ENCODE results near the gene POU6F1.

Gene POU6F1

GRCh38 chr12:51188359-51189051, 29.4 kb downstream of the POU6F1 start:
- no peak overlapping the region for H3K4me3 ChIP-seq (ENCODE audit: low read depth, low read length)
- no peaks in the 10 kb centered on the region for H3K79me2 ChIP-seq (ENCODE audit: control insufficient read depth, insufficient read depth, low read length, poor library complexity)
- H3K18ac ChIP-seq (ENCODE audit: low read length) = no peak overlapping the region
- WGBS (ENCODE audit: extremely low coverage, insufficient coverage, insufficient read length) = no CpG with 5 or more reads among the region's 14 CpGs
- H2BK12ac ChIP-seq (ENCODE audit: low read length) = no peak overlapping the region
- no peak overlapping the region for H2BK120ac ChIP-seq (ENCODE audit: insufficient read depth, low read length, poor library complexity)
- no peak overlapping the region for H3K27ac ChIP-seq (ENCODE audit: low read depth, low read length)
- H2AK5ac ChIP-seq (ENCODE audit: low read length) = no peak overlapping the region
- no peak overlapping the region for H3K4me2 ChIP-seq (ENCODE audit: low read length)
- H2AFZ ChIP-seq (ENCODE audit: insufficient read depth, low read length, poor library complexity) = no peak overlapping the region
- no peak overlapping the region for H4K91ac ChIP-seq (ENCODE audit: low read depth, low read length)
- H3K27me3 ChIP-seq (ENCODE audit: insufficient read depth, low read length) = no peaks in the 10 kb centered on the region
- no peak for DNase-seq
- H3K23ac ChIP-seq (ENCODE audit: low read length) = no peak overlapping the region
- H3K9me3 ChIP-seq (ENCODE audit: insufficient read depth, low read depth, low read length) = no peaks in the 10 kb centered on the region
- H3K4me1 ChIP-seq (ENCODE audit: control insufficient read depth in 1 of 2, insufficient read depth in 2 of 2, low read length in 2 of 2) = peaks cover 0 to 3% of the 10 kb centered on the region in 2 experiments
- no peaks in the 10 kb centered on the region for H3K36me3 ChIP-seq (ENCODE audit: control insufficient read depth in 1 of 2, insufficient read depth in 2 of 2, low read length in 2 of 2)
- no peaks in the 10 kb centered on the region for H3K79me1 ChIP-seq (ENCODE audit: low read length)
- no peak overlapping the region for H4K8ac ChIP-seq (ENCODE audit: low read depth, low read length)
- H3K14ac ChIP-seq (ENCODE audit: low read length) = no peak overlapping the region
- no peak overlapping the region for H3K9ac ChIP-seq (ENCODE audit: low read length)
- no peak overlapping the region for H4K12ac ChIP-seq (ENCODE audit: low read depth, low read length)
- H2BK5ac ChIP-seq (ENCODE audit: low read depth, low read length, poor library complexity) = no peak overlapping the region
- no peak overlapping the region for H3K4ac ChIP-seq (ENCODE audit: low read depth, low read length)

- no peak overlapping the region for H3K4ac ChIP-seq (ENCODE audit: low read depth, low read length)
- H3K36me3 ChIP-seq (ENCODE audit: control insufficient read depth in 1 of 2, insufficient read depth in 2 of 2, low read length in 2 of 2) = no peaks in the 10 kb centered on the region
- no peak overlapping the region for H3K23ac ChIP-seq (ENCODE audit: low read length)
- no peak overlapping the region for H4K91ac ChIP-seq (ENCODE audit: low read depth, low read length)
- peaks cover 0 to 3% of the 10 kb centered on the region in 2 experiments for H3K4me1 ChIP-seq (ENCODE audit: control insufficient read depth in 1 of 2, insufficient read depth in 2 of 2, low read length in 2 of 2)
- no peaks in the 10 kb centered on the region for H3K79me1 ChIP-seq (ENCODE audit: low read length)
- no peak overlapping the region for H3K14ac ChIP-seq (ENCODE audit: low read length)
- no peak overlapping the region for H3K27ac ChIP-seq (ENCODE audit: low read depth, low read length)
- no peak overlapping the region for H3K4me3 ChIP-seq (ENCODE audit: low read depth, low read length)
- H4K12ac ChIP-seq (ENCODE audit: low read depth, low read length) = no peak overlapping the region
- H3K4me2 ChIP-seq (ENCODE audit: low read length) = no peak overlapping the region
- no peak for DNase-seq
- H2BK120ac ChIP-seq (ENCODE audit: insufficient read depth, low read length, poor library complexity) = no peak overlapping the region
- no peaks in the 10 kb centered on the region for H3K79me2 ChIP-seq (ENCODE audit: control insufficient read depth, insufficient read depth, low read length, poor library complexity)
- H3K9ac ChIP-seq (ENCODE audit: low read length) = no peak overlapping the region
- WGBS (ENCODE audit: extremely low coverage, insufficient coverage, insufficient read length) = no CpG with 5 or more reads among the region's 5 CpGs
- H4K8ac ChIP-seq (ENCODE audit: low read depth, low read length) = no peak overlapping the region
- H3K9me3 ChIP-seq (ENCODE audit: insufficient read depth, low read depth, low read length) = no peaks in the 10 kb centered on the region
- H3K27me3 ChIP-seq (ENCODE audit: insufficient read depth, low read length) = no peaks in the 10 kb centered on the region
- H2BK12ac ChIP-seq (ENCODE audit: low read length) = no peak overlapping the region
- no peak overlapping the region for H2AK5ac ChIP-seq (ENCODE audit: low read length)
- no peak overlapping the region for H3K18ac ChIP-seq (ENCODE audit: low read length)
- no peak overlapping the region for H2BK5ac ChIP-seq (ENCODE audit: low read depth, low read length, poor library complexity)
- no peak overlapping the region for H2AFZ ChIP-seq (ENCODE audit: insufficient read depth, low read length, poor library complexity)
Observed at GRCh38 chr12:51187370-51187987, 30.4 kb downstream of the POU6F1 start.

GRCh38 chr12:51186465-51187085, 31.3 kb downstream of the POU6F1 start:
- peaks cover 0 to 3% of the 10 kb centered on the region in 2 experiments for H3K4me1 ChIP-seq (ENCODE audit: control insufficient read depth in 1 of 2, insufficient read depth in 2 of 2, low read length in 2 of 2)
- H3K4me3 ChIP-seq (ENCODE audit: low read depth, low read length) = no peak overlapping the region
- H4K12ac ChIP-seq (ENCODE audit: low read depth, low read length) = no peak overlapping the region
- H3K9ac ChIP-seq (ENCODE audit: low read length) = no peak overlapping the region
- no peaks in the 10 kb centered on the region for H3K36me3 ChIP-seq (ENCODE audit: control insufficient read depth in 1 of 2, insufficient read depth in 2 of 2, low read length in 2 of 2)
- no peak overlapping the region for H2AFZ ChIP-seq (ENCODE audit: insufficient read depth, low read length, poor library complexity)
- no peak overlapping the region for H2BK12ac ChIP-seq (ENCODE audit: low read length)
- H3K23ac ChIP-seq (ENCODE audit: low read length) = no peak overlapping the region
- no peak overlapping the region for H4K91ac ChIP-seq (ENCODE audit: low read depth, low read length)
- DNase-seq = no peak
- H4K8ac ChIP-seq (ENCODE audit: low read depth, low read length) = no peak overlapping the region
- no peaks in the 10 kb centered on the region for H3K27me3 ChIP-seq (ENCODE audit: insufficient read depth, low read length)
- no peak overlapping the region for H3K4ac ChIP-seq (ENCODE audit: low read depth, low read length)
- H3K79me2 ChIP-seq (ENCODE audit: control insufficient read depth, insufficient read depth, low read length, poor library complexity) = no peaks in the 10 kb centered on the region
- no peak overlapping the region for H3K14ac ChIP-seq (ENCODE audit: low read length)
- WGBS (ENCODE audit: extremely low coverage, insufficient coverage, insufficient read length) = no CpG with 5 or more reads among the region's 3 CpGs
- no peak overlapping the region for H2AK5ac ChIP-seq (ENCODE audit: low read length)
- no peak overlapping the region for H3K18ac ChIP-seq (ENCODE audit: low read length)
- no peak overlapping the region for H2BK120ac ChIP-seq (ENCODE audit: insufficient read depth, low read length, poor library complexity)
- H3K27ac ChIP-seq (ENCODE audit: low read depth, low read length) = no peak overlapping the region
- H2BK5ac ChIP-seq (ENCODE audit: low read depth, low read length, poor library complexity) = no peak overlapping the region
- no peaks in the 10 kb centered on the region for H3K79me1 ChIP-seq (ENCODE audit: low read length)
- H3K4me2 ChIP-seq (ENCODE audit: low read length) = no peak overlapping the region
- no peaks in the 10 kb centered on the region for H3K9me3 ChIP-seq (ENCODE audit: insufficient read depth, low read depth, low read length)

GRCh38 chr12:51185171-51185717, 32.6 kb downstream of the POU6F1 start:
- Histone ChIP-seq H3K4ac (ENCODE audit: low read depth, low read length) (no peak overlapping the region), H3K18ac (ENCODE audit: low read length) (no peak overlapping the region), H3K27ac (ENCODE audit: low read depth, low read length) (no peak overlapping the region), H2AFZ (ENCODE audit: insufficient read depth, low read length, poor library complexity) (no peak overlapping the region), H3K4me2 (ENCODE audit: low read length) (no peak overlapping the region), H3K4me1 (ENCODE audit: control insufficient read depth in 1 of 2, insufficient read depth in 2 of 2, low read length in 2 of 2) (no peaks in the 10 kb centered on the region), H3K27me3 (ENCODE audit: insufficient read depth, low read length) (no peaks in the 10 kb centered on the region), H3K36me3 (ENCODE audit: control insufficient read depth in 1 of 2, insufficient read depth in 2 of 2, low read length in 2 of 2) (no peaks in the 10 kb centered on the region), H3K23ac (ENCODE audit: low read length) (no peak overlapping the region), H4K8ac (ENCODE audit: low read depth, low read length) (no peak overlapping the region), H3K4me3 (ENCODE audit: low read depth, low read length) (no peak overlapping the region), H4K12ac (ENCODE audit: low read depth, low read length) (no peak overlapping the region), H3K79me1 (ENCODE audit: low read length) (no peaks in the 10 kb centered on the region), H2AK5ac (ENCODE audit: low read length) (no peak overlapping the region), H2BK12ac (ENCODE audit: low read length) (no peak overlapping the region), H3K9ac (ENCODE audit: low read length) (no peak overlapping the region), H3K79me2 (ENCODE audit: control insufficient read depth, insufficient read depth, low read length, poor library complexity) (no peaks in the 10 kb centered on the region), H3K9me3 (ENCODE audit: insufficient read depth, low read depth, low read length) (no peaks in the 10 kb centered on the region), H2BK120ac (ENCODE audit: insufficient read depth, low read length, poor library complexity) (no peak overlapping the region), H2BK5ac (ENCODE audit: low read depth, low read length, poor library complexity) (no peak overlapping the region), H3K14ac (ENCODE audit: low read length) (no peak overlapping the region), H4K91ac (ENCODE audit: low read depth, low read length) (no peak overlapping the region)
- no CpG with 5 or more reads among the region's 6 CpGs for WGBS (ENCODE audit: extremely low coverage, insufficient coverage, insufficient read length)
- DNase-seq = no peak

Data from trophoblast cell (in vitro differentiated cells and primary cell).